ENCODE results near the gene CHCHD6. TPM values are rescaled to one million over a fixed set of nuclear protein-coding genes. Genes with fewer than 3 reads are reported as not detected.

Gene CHCHD6
- total RNA-seq, 2 experiments from 2014 or later: 8.7 to 9.3 TPM

GRCh38 chr3:126897943-126898342 lies 193.9 kb downstream of the CHCHD6 start:
- TF ChIP-seq CTCF (IDR thresholded peaks at IDR 0.05): no peak
- no peaks in the 10 kb centered on the region for H3K36me3 ChIP-seq (ENCODE audit: insufficient read depth, low read length)
- no peaks in the 10 kb centered on the region for H3K27me3 Mint-ChIP-seq
- ChIA-PET CTCF (no interaction called here), POLR2A (no interaction called here)
- H3K4me1 ChIP-seq (ENCODE audit: insufficient read depth, low read length): no peaks in the 10 kb centered on the region
- no peaks in the 10 kb centered on the region for H3K9me3 Mint-ChIP-seq
- H3K27ac ChIP-seq (ENCODE audit: low read depth in 1 of 2, low read length in 2 of 2): no peak overlapping the region
- no peak for DNase-seq
- H3K27me3 ChIP-seq (ENCODE audit: control insufficient read depth in 1 of 2, insufficient read depth in 2 of 2, low read length in 2 of 2): no peaks in the 10 kb centered on the region
- ATAC-seq (ENCODE audit: poor library complexity): no peak
- no peak overlapping the region for H3K27ac Mint-ChIP-seq
- intact Hi-C loops (cut with DNase I, micrococcal nuclease): no loop called here
- no peaks in the 10 kb centered on the region for H3K4me1 Mint-ChIP-seq (ENCODE audit: low read depth)
- no peak overlapping the region for H3K4me3 Mint-ChIP-seq
- no peak overlapping the region for H3K4me3 ChIP-seq (ENCODE audit: low read length)
- H3K36me3 Mint-ChIP-seq (ENCODE audit: low read depth): no peaks in the 10 kb centered on the region
- H3K9me3 ChIP-seq (ENCODE audit: control insufficient read depth in 1 of 2, insufficient read depth in 1 of 2, low read length in 2 of 2): no peaks in the 10 kb centered on the region

DNA sequence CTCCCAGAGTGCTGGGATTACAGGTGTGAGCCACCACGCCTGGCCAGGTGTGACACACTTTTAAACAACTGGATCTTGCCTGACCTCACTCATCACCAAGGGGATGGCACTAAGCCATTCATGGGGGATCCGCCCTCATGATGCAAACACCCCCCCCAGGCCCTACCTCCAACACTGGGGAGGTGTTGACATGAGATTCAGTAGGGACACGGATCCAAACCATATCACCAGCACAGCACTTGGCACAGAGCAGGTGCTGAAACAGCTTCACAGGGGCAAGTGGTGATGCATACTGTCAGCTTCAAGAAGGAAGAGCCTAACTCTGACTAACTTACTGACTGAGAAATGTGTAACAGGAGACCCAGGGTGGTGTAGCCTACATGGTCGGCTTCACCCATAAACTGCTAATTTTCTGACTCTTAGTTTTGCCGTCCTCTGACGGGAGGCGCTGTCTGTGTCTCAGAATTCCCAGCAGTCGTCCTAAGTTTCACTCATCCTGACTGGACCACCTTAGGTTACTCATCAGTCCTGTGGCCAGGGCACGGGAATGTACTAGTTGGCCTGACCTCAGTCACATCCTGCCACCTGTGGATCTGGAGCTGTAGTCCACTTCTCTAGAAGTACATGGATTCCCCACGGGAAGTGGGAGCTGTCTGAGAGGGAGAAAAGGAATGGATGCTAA lies 197.0 kb downstream of the CHCHD6 start:
- no peaks in the 10 kb centered on the region for H3K27me3 Mint-ChIP-seq
- ATAC-seq (ENCODE audit: poor library complexity) (no peak), DNase-seq (no peak)
- no peaks in the 10 kb centered on the region for H3K36me3 ChIP-seq (ENCODE audit: insufficient read depth, low read length)
- no peaks in the 10 kb centered on the region for H3K4me1 Mint-ChIP-seq (ENCODE audit: low read depth)
- no peaks in the 10 kb centered on the region for H3K36me3 Mint-ChIP-seq (ENCODE audit: low read depth)
- no peaks in the 10 kb centered on the region for H3K27me3 ChIP-seq (ENCODE audit: control insufficient read depth in 1 of 2, insufficient read depth in 2 of 2, low read length in 2 of 2)
- H3K9me3 ChIP-seq (ENCODE audit: control insufficient read depth in 1 of 2, insufficient read depth in 1 of 2, low read length in 2 of 2): no peaks in the 10 kb centered on the region
- H3K9me3 Mint-ChIP-seq: no peaks in the 10 kb centered on the region
- TF ChIP-seq CTCF (IDR thresholded peaks at IDR 0.05): no peak
- ChIA-PET CTCF (no interaction called here), POLR2A (no interaction called here)
- H3K27ac Mint-ChIP-seq: no peak overlapping the region
- H3K4me3 Mint-ChIP-seq: no peak overlapping the region
- no peak overlapping the region for H3K27ac ChIP-seq (ENCODE audit: low read depth in 1 of 2, low read length in 2 of 2)
- intact Hi-C loops (cut with DNase I, micrococcal nuclease): no loop called here
- H3K4me1 ChIP-seq (ENCODE audit: insufficient read depth, low read length): no peaks in the 10 kb centered on the region
- H3K4me3 ChIP-seq (ENCODE audit: low read length): no peak overlapping the region

GRCh38 chr3:126901631-126902030 lies 197.6 kb downstream of the CHCHD6 start:
- Histone ChIP-seq H3K9me3 (ENCODE audit: control insufficient read depth in 1 of 2, insufficient read depth in 1 of 2, low read length in 2 of 2) (no peaks in the 10 kb centered on the region), H3K27me3 (ENCODE audit: control insufficient read depth in 1 of 2, insufficient read depth in 2 of 2, low read length in 2 of 2) (no peaks in the 10 kb centered on the region), H3K4me3 (ENCODE audit: low read length) (no peak overlapping the region), H3K4me1 (ENCODE audit: insufficient read depth, low read length) (no peaks in the 10 kb centered on the region), H3K36me3 (ENCODE audit: insufficient read depth, low read length) (no peaks in the 10 kb centered on the region), H3K27ac (ENCODE audit: low read depth in 1 of 2, low read length in 2 of 2) (no peak overlapping the region)
- intact Hi-C loops (cut with DNase I, micrococcal nuclease): no loop called here
- H3K36me3 Mint-ChIP-seq (ENCODE audit: low read depth): no peaks in the 10 kb centered on the region
- H3K27me3 Mint-ChIP-seq: no peaks in the 10 kb centered on the region
- ChIA-PET CTCF (no interaction called here), POLR2A (no interaction called here)
- H3K4me1 Mint-ChIP-seq (ENCODE audit: low read depth): peaks cover 1% of the 10 kb centered on the region
- H3K9me3 Mint-ChIP-seq: no peaks in the 10 kb centered on the region
- H3K27ac Mint-ChIP-seq: no peak overlapping the region
- TF ChIP-seq CTCF (IDR thresholded peaks at IDR 0.05): no peak
- H3K4me3 Mint-ChIP-seq: no peak overlapping the region
- DNase-seq: no peak
- ATAC-seq (ENCODE audit: poor library complexity): no peak
